ENCODE data around the gene INTS1. TPM values are rescaled to one million over a fixed set of nuclear protein-coding genes. Genes with fewer than 3 reads are reported as not detected.

The INTS1 gene
- total RNA-seq, 1 donor from 2014 or later, result 81.9 TPM

DNA sequence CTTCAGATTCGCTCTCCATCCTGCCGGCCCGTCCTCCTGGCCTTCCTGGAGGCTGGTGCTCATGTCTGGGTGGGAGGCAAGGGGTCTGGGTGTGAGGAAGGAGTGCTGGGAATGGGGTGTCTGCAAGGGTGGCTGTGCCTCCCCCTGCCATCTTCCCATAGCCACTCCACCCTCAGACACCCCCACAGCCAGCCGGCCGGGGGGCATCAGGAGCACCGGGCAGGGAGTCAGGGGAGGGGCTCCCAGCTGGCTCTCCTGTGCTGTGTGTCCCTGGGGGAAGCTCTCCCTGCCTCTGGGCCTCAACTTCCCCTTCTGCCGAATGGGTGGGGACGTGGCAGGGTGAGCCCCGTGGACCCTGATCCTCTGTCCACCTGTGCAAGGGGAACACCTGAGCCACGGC is 63.6 kb downstream of the INTS1 start:
- DNase-seq (ENCODE audit: low read depth), result no peak
- H3K4me1 Mint-ChIP-seq (ENCODE audit: low read depth, unreplicated experiment), result no peaks in the 10 kb centered on the region
- TF ChIP-seq, protein P1, sequence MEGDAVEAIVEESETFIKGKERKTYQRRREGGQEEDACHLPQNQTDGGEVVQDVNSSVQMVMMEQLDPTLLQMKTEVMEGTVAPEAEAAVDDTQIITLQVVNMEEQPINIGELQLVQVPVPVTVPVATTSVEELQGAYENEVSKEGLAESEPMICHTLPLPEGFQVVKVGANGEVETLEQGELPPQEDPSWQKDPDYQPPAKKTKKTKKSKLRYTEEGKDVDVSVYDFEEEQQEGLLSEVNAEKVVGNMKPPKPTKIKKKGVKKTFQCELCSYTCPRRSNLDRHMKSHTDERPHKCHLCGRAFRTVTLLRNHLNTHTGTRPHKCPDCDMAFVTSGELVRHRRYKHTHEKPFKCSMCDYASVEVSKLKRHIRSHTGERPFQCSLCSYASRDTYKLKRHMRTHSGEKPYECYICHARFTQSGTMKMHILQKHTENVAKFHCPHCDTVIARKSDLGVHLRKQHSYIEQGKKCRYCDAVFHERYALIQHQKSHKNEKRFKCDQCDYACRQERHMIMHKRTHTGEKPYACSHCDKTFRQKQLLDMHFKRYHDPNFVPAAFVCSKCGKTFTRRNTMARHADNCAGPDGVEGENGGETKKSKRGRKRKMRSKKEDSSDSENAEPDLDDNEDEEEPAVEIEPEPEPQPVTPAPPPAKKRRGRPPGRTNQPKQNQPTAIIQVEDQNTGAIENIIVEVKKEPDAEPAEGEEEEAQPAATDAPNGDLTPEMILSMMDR (IDR thresholded peaks at IDR 0.05; ENCODE audit: insufficient read depth, low read depth, low read length), result no peak
- no peak for TF ChIP-seq EZH2 (IDR thresholded peaks at IDR 0.05; ENCODE audit: insufficient read depth, low read length)
- no peaks in the 10 kb centered on the region for H3K79me2 ChIP-seq (ENCODE audit: insufficient read depth, low read length)
- no peak overlapping the region for H2AFZ ChIP-seq (ENCODE audit: low read depth, low read length)
- H4K20me1 ChIP-seq (ENCODE audit: insufficient read depth, low read length), result peaks cover 24% of the 10 kb centered on the region
- H3K9me3 Mint-ChIP-seq (ENCODE audit: unreplicated experiment), result no peaks in the 10 kb centered on the region
- no peak overlapping the region for H3K4me3 ChIP-seq (ENCODE audit: insufficient read depth, low read depth, low read length)
- H3K27ac Mint-ChIP-seq (ENCODE audit: unreplicated experiment), result no peak overlapping the region
- no peaks in the 10 kb centered on the region for H3K27me3 Mint-ChIP-seq (ENCODE audit: low read depth, unreplicated experiment)
- H3K36me3 ChIP-seq (ENCODE audit: insufficient read depth, low read length), result peaks cover 2% of the 10 kb centered on the region
- peaks cover 4% of the 10 kb centered on the region for H3K9me3 ChIP-seq (ENCODE audit: insufficient read depth, low read depth, low read length)
- H3K36me3 Mint-ChIP-seq (ENCODE audit: low read depth, unreplicated experiment), result peaks cover 8% of the 10 kb centered on the region
- H3K4me2 ChIP-seq (ENCODE audit: low read length), result no peak overlapping the region
- no peak overlapping the region for H3K9ac ChIP-seq (ENCODE audit: low read length)
- FAIRE-seq, result no peak
- H3K4me3 Mint-ChIP-seq (ENCODE audit: unreplicated experiment), result no peak overlapping the region
- H3K27ac ChIP-seq (ENCODE audit: low read depth, low read length), result no peak overlapping the region
- no peaks in the 10 kb centered on the region for H3K27me3 ChIP-seq (ENCODE audit: insufficient read depth, low read length)
- H3K4me1 ChIP-seq (ENCODE audit: insufficient read depth, low read length), result no peaks in the 10 kb centered on the region

DNA sequence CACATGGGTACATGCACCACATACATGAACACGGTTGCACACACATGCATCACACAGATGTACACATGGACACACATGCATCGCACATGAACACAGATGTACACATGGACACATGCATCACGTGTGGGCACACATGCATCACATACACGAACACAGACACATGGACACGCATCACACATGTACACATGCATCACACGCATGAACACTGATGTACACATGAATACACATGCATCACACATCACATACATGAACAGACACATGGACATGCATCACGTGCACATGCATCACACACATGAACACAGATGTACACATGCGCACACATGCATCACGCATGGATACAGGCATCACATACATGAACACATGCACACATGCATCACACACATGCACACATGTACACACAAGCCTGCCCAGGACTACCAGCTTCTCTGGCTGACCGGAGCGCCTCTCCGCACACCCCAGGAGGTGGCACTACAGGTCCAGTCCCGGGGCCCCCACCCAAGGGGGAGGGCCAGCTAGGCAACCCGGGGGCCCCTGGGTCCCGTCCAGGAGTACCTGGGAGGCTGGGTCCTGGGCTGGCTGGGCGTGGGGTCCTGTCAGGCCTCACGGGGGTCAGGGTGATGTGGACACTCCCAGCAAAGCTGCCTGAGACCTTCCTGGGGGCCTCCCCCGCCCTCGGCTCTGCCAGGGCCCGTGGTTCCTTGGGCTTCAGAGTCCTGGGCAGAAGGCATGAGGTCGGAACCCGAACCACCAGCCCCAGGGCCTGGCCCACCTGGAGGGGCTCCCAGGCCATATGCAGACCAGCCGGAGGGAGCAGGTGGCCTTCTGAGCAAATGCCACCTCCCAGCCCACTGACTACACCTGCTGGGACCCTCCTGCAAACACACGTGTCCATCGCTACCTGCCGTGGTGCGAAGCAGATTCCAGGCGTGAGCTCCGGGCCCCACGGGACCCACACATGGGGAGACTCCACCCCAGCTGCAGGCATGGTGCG is 64.5 kb downstream of the INTS1 start:
- Histone ChIP-seq H3K27ac (ENCODE audit: low read depth, low read length) (no peak overlapping the region), H3K27me3 (ENCODE audit: insufficient read depth, low read length) (no peaks in the 10 kb centered on the region), H3K4me2 (ENCODE audit: low read length) (no peak overlapping the region), H2AFZ (ENCODE audit: low read depth, low read length) (no peak overlapping the region), H3K36me3 (ENCODE audit: insufficient read depth, low read length) (peaks cover 2% of the 10 kb centered on the region), H3K9ac (ENCODE audit: low read length) (no peak overlapping the region), H3K79me2 (ENCODE audit: insufficient read depth, low read length) (no peaks in the 10 kb centered on the region), H4K20me1 (ENCODE audit: insufficient read depth, low read length) (peaks cover 22% of the 10 kb centered on the region), H3K9me3 (ENCODE audit: insufficient read depth, low read depth, low read length) (peaks cover 4% of the 10 kb centered on the region), H3K4me1 (ENCODE audit: insufficient read depth, low read length) (no peaks in the 10 kb centered on the region), H3K4me3 (ENCODE audit: insufficient read depth, low read depth, low read length) (no peak overlapping the region)
- Mint-ChIP-seq H3K36me3 (ENCODE audit: low read depth, unreplicated experiment) (peaks cover 8% of the 10 kb centered on the region), H3K27me3 (ENCODE audit: low read depth, unreplicated experiment) (no peaks in the 10 kb centered on the region), H3K4me3 (ENCODE audit: unreplicated experiment) (no peak overlapping the region), H3K27ac (ENCODE audit: unreplicated experiment) (no peak overlapping the region), H3K4me1 (ENCODE audit: low read depth, unreplicated experiment) (no peaks in the 10 kb centered on the region), H3K9me3 (ENCODE audit: unreplicated experiment) (no peaks in the 10 kb centered on the region)
- no peak for FAIRE-seq
- no peak for TF ChIP-seq EZH2 (IDR thresholded peaks at IDR 0.05; ENCODE audit: insufficient read depth, low read length)
- TF ChIP-seq, protein P1 (IDR thresholded peaks at IDR 0.05; ENCODE audit: insufficient read depth, low read depth, low read length), result no peak
- DNase-seq (ENCODE audit: low read depth), result no peak

GRCh38 chr7:1438821-1439220 is 65.4 kb downstream of the INTS1 start:
- Histone ChIP-seq H3K9me3 (ENCODE audit: insufficient read depth, low read depth, low read length) (peaks cover 4% of the 10 kb centered on the region), H4K20me1 (ENCODE audit: insufficient read depth, low read length) (peaks cover 22% of the 10 kb centered on the region), H3K36me3 (ENCODE audit: insufficient read depth, low read length) (peaks cover 2% of the 10 kb centered on the region), H3K4me2 (ENCODE audit: low read length) (no peak overlapping the region), H3K4me3 (ENCODE audit: insufficient read depth, low read depth, low read length) (no peak overlapping the region), H3K27me3 (ENCODE audit: insufficient read depth, low read length) (no peaks in the 10 kb centered on the region), H3K4me1 (ENCODE audit: insufficient read depth, low read length) (no peaks in the 10 kb centered on the region), H3K27ac (ENCODE audit: low read depth, low read length) (no peak overlapping the region), H3K9ac (ENCODE audit: low read length) (no peak overlapping the region), H2AFZ (ENCODE audit: low read depth, low read length) (no peak overlapping the region), H3K79me2 (ENCODE audit: insufficient read depth, low read length) (no peaks in the 10 kb centered on the region)
- no peaks in the 10 kb centered on the region for H3K27me3 Mint-ChIP-seq (ENCODE audit: low read depth, unreplicated experiment)
- FAIRE-seq (no peak), DNase-seq (ENCODE audit: low read depth) (no peak)
- peaks cover 8% of the 10 kb centered on the region for H3K36me3 Mint-ChIP-seq (ENCODE audit: low read depth, unreplicated experiment)
- H3K9me3 Mint-ChIP-seq (ENCODE audit: unreplicated experiment), result no peaks in the 10 kb centered on the region
- no peak overlapping the region for H3K27ac Mint-ChIP-seq (ENCODE audit: unreplicated experiment)
- TF ChIP-seq, protein P1 (IDR thresholded peaks at IDR 0.05; ENCODE audit: insufficient read depth, low read depth, low read length), result no peak
- TF ChIP-seq EZH2 (IDR thresholded peaks at IDR 0.05; ENCODE audit: insufficient read depth, low read length), result no peak
- no peaks in the 10 kb centered on the region for H3K4me1 Mint-ChIP-seq (ENCODE audit: low read depth, unreplicated experiment)
- H3K4me3 Mint-ChIP-seq (ENCODE audit: unreplicated experiment), result no peak overlapping the region
